ENCODE results near the gene ANKFY1.

Gene ANKFY1

GRCh38 chr17:4297351-4297750 lies 33.6 kb upstream of the ANKFY1 start:
- DNase-seq (ENCODE audit: insufficient read length, low spot score), result no peak
- FAIRE-seq, result peak; percentile 74
- no peak for TF ChIP-seq PAX5 (IDR thresholded peaks at IDR 0.05; ENCODE audit: insufficient read depth, low read length, severe bottlenecking)

GRCh38 chr17:4295686-4296085 lies 31.9 kb upstream of the ANKFY1 start:
- FAIRE-seq, result no peak
- no peak for DNase-seq (ENCODE audit: insufficient read length, low spot score)

GRCh38 chr17:4293572-4293971 lies 29.8 kb upstream of the ANKFY1 start:
- no peak for TF ChIP-seq POLR2A (IDR thresholded peaks at IDR 0.05; ENCODE audit: low read depth, low read length)
- peak; percentile 15; the same call in 1 of the 2 replicates for TF ChIP-seq SPI1 (IDR thresholded peaks at IDR 0.05; ENCODE audit: low read depth, low read length)
- FAIRE-seq (no peak), DNase-seq (ENCODE audit: insufficient read length, low spot score) (no peak)

More at GRCh38 chr17:4295686-4296085, 31.9 kb upstream of the ANKFY1 start:
- TF ChIP-seq POLR2A (IDR thresholded peaks at IDR 0.05; ENCODE audit: low read depth, low read length) (no peak), POLR2AphosphoS5 (IDR thresholded peaks at IDR 0.05; ENCODE audit: low read depth, low read length) (no peak), TAF1 (IDR thresholded peaks at IDR 0.05; ENCODE audit: low read depth, low read length) (no peak), SPI1 (IDR thresholded peaks at IDR 0.05; ENCODE audit: low read depth, low read length) (no peak), PAX5 (IDR thresholded peaks at IDR 0.05; ENCODE audit: insufficient read depth, low read length, severe bottlenecking) (no peak), POU2F2 (IDR thresholded peaks at IDR 0.05; ENCODE audit: low read depth, low read length) (no peak)

GRCh38 chr17:4287710-4288109 lies 23.9 kb upstream of the ANKFY1 start:
- TF ChIP-seq POLR2AphosphoS5 (IDR thresholded peaks at IDR 0.05; ENCODE audit: low read depth, low read length) (no peak), POLR2A (IDR thresholded peaks at IDR 0.05; ENCODE audit: low read depth, low read length) (no peak), SPI1 (IDR thresholded peaks at IDR 0.05; ENCODE audit: low read depth, low read length) (no peak), PAX5 (IDR thresholded peaks at IDR 0.05; ENCODE audit: insufficient read depth, low read length, severe bottlenecking) (no peak), TAF1 (IDR thresholded peaks at IDR 0.05; ENCODE audit: low read depth, low read length) (no peak), POU2F2 (IDR thresholded peaks at IDR 0.05; ENCODE audit: low read depth, low read length) (no peak)
- FAIRE-seq, result peak; percentile 43
- DNase-seq (ENCODE audit: insufficient read length, low spot score), result no peak

DNA sequence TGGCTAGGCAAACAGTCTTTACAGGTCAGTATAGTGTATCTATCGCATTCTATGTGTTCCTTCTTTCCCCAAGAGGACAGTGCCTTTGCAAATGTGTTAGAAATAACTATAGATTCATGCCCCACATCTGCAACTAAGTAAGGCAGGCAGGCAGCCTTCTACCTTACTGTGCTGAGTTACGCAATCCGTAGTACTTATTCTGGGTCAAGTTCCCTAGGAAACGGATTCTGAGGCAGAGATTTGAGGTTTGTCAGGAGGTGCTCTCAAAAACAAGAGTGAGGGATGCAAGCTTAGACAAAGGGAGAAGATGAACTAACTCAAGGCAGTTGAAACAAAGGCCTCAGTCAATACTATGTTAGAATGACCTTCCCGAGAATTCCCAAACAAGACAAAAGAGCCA lies 12.7 kb upstream of the ANKFY1 start:
- DNase-seq (ENCODE audit: insufficient read length, low spot score) (no peak), FAIRE-seq (no peak)
- TF ChIP-seq PAX5 (IDR thresholded peaks at IDR 0.05; ENCODE audit: insufficient read depth, low read length, severe bottlenecking) (no peak), TAF1 (IDR thresholded peaks at IDR 0.05; ENCODE audit: low read depth, low read length) (no peak), POLR2A (IDR thresholded peaks at IDR 0.05; ENCODE audit: low read depth, low read length) (0 out of 2 replicates have a peak, but pooled peaks have one; percentile 7), POU2F2 (IDR thresholded peaks at IDR 0.05; ENCODE audit: low read depth, low read length) (no peak), POLR2AphosphoS5 (IDR thresholded peaks at IDR 0.05; ENCODE audit: low read depth, low read length) (no peak)

DNA sequence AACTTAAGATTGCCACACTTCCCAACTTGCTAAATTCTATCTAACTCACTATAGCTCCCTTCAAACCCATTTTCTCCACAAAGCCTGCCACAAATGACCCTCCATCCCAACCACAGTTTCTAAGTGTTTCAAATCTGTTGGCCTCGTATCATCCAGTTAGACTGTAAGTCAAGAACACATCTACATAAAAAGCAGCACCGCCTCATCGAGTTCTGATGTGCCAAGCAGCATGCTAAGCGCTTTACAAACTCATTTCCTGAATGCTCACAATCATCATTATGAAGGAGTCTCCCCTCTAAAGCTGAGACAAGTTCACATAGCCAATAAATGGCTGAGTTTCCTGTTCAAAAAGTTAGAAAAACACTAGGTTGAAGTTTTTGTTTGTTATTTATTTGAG lies 9.2 kb upstream of the ANKFY1 start:
- no peak for DNase-seq (ENCODE audit: insufficient read length, low spot score)
- TF ChIP-seq SPI1 (IDR thresholded peaks at IDR 0.05; ENCODE audit: low read depth, low read length) (no peak), PAX5 (IDR thresholded peaks at IDR 0.05; ENCODE audit: insufficient read depth, low read length, severe bottlenecking) (no peak), POLR2A (IDR thresholded peaks at IDR 0.05; ENCODE audit: low read depth, low read length) (no peak), POLR2AphosphoS5 (IDR thresholded peaks at IDR 0.05; ENCODE audit: low read depth, low read length) (no peak), POU2F2 (IDR thresholded peaks at IDR 0.05; ENCODE audit: low read depth, low read length) (no peak), TAF1 (IDR thresholded peaks at IDR 0.05; ENCODE audit: low read depth, low read length) (no peak)
- FAIRE-seq, result no peak

- no peak for TF ChIP-seq POLR2AphosphoS5 (IDR thresholded peaks at IDR 0.05; ENCODE audit: low read depth, low read length)
- TF ChIP-seq POLR2A (IDR thresholded peaks at IDR 0.05; ENCODE audit: low read depth, low read length), result no peak
- TF ChIP-seq POU2F2 (IDR thresholded peaks at IDR 0.05; ENCODE audit: low read depth, low read length), result no peak
- TF ChIP-seq SPI1 (IDR thresholded peaks at IDR 0.05; ENCODE audit: low read depth, low read length), result no peak
- TF ChIP-seq TAF1 (IDR thresholded peaks at IDR 0.05; ENCODE audit: low read depth, low read length), result no peak
- TF ChIP-seq PAX5 (IDR thresholded peaks at IDR 0.05; ENCODE audit: insufficient read depth, low read length, severe bottlenecking), result no peak
- FAIRE-seq, result no peak
- no peak for DNase-seq (ENCODE audit: insufficient read length, low spot score)
These were observed 8.6 kb upstream of the ANKFY1 start for GRCh38 chr17:4272213-4272971.

DNA sequence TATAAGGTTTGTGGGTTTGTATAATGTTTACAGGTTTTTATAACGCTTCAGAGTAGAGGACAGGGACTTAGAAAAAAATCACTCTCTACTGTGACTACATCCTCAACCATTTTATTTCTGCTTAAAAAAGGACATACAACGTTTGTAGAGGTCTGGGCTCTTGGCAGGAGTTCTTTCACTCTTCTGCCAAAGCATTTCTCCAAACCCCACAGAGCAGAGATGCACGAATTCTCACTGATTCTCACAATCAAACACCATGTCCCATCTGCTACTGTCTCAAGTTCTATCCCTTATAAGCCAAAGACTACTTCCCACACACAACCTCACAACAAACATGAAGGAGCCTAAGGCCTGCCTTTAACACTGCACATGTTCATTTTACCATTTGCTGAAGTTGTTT lies 7.0 kb upstream of the ANKFY1 start:
- TF ChIP-seq POLR2AphosphoS5 (IDR thresholded peaks at IDR 0.05; ENCODE audit: low read depth, low read length) (no peak), PAX5 (IDR thresholded peaks at IDR 0.05; ENCODE audit: insufficient read depth, low read length, severe bottlenecking) (no peak), SPI1 (IDR thresholded peaks at IDR 0.05; ENCODE audit: low read depth, low read length) (no peak), POLR2A (IDR thresholded peaks at IDR 0.05; ENCODE audit: low read depth, low read length) (no peak)
- FAIRE-seq (no peak), DNase-seq (ENCODE audit: insufficient read length, low spot score) (no peak)

DNA sequence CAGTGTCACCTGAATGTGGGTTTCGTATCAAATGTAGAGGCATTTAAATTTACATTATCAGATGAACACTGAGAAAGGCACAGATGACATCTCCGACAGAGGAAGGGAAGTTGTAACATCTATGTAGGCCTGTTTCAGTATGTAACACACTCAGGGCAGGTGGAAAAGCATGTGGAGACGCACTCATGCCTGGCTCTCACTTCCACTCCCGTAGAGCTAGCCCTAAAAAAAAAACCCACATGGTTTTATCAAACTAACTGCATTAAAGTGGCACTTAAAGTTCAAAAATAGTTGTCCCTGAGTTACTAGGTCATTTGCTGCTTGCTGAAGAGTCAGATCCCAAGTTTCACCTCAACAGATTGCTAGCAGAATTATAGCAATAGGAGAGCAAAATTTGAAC lies 6.1 kb upstream of the ANKFY1 start:
- TF ChIP-seq POLR2A (IDR thresholded peaks at IDR 0.05; ENCODE audit: low read depth, low read length), result no peak
- no peak for TF ChIP-seq SPI1 (IDR thresholded peaks at IDR 0.05; ENCODE audit: low read depth, low read length)
- TF ChIP-seq PAX5 (IDR thresholded peaks at IDR 0.05; ENCODE audit: insufficient read depth, low read length, severe bottlenecking), result no peak
- TF ChIP-seq POU2F2 (IDR thresholded peaks at IDR 0.05; ENCODE audit: low read depth, low read length), result no peak
- no peak for TF ChIP-seq POLR2AphosphoS5 (IDR thresholded peaks at IDR 0.05; ENCODE audit: low read depth, low read length)
- TF ChIP-seq TAF1 (IDR thresholded peaks at IDR 0.05; ENCODE audit: low read depth, low read length), result no peak
- FAIRE-seq (no peak), DNase-seq (ENCODE audit: insufficient read length, low spot score) (no peak)

DNA sequence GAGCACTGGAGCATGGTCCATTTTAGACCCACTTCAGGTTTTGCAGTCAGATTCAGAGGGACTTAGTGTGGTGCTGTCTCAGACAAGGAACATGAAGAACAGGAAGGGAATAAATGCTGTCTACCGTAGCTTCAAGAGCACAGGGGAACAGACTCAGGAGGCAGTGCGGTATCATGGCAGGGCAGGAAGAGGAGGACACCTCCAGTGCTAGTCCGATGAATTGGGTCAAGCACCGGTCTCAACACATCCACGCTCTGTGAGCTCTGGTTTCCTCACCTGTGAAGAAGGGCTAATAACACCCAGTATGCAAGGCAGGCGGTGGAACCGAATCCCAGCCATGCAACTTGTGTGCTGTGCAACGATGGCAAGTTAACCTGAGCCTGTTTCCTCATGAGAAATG lies 3.6 kb upstream of the ANKFY1 start:
- DNase-seq (ENCODE audit: insufficient read length, low spot score) (no peak), FAIRE-seq (no peak)
- 0 out of 2 replicates have a peak, but pooled peaks have one; percentile 41 for TF ChIP-seq POLR2AphosphoS5 (IDR thresholded peaks at IDR 0.05; ENCODE audit: low read depth, low read length)
- TF ChIP-seq PAX5 (IDR thresholded peaks at IDR 0.05; ENCODE audit: insufficient read depth, low read length, severe bottlenecking), result no peak
